ENCODE data around the gene CCND1.

Gene CCND1

DNA sequence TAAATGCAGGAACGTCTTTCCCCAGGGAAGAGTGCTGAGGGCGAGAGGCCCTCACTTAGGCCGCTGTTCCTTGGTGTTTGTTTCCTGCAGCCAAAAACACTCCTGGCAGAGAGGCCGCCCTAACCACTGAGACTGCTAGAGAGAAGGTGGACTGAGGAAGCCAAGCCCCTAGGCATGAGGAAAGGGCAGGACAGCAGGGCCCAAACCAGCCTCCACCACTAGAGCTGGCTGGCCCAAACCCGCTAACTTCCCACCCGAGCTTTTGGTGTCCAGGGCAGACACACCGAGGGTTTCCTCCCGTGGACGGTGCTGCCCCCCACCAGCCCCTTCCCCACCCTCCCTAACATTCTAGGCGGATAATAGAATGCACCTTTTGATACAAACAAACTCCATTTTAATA, 56.9 kb downstream of the CCND1 start:
- peaks cover 20% of the 10 kb centered on the region for H3K4me1 ChIP-seq (ENCODE audit: insufficient read depth, low read length)
- no peak overlapping the region for H3K27ac ChIP-seq (ENCODE audit: low read depth, low read length)
- peaks cover 13% of the 10 kb centered on the region for H3K36me3 ChIP-seq (ENCODE audit: insufficient read depth, low read length)
- no peak overlapping the region for H3K9ac ChIP-seq (ENCODE audit: low read depth, low read length)
- no peaks in the 10 kb centered on the region for H3K9me3 ChIP-seq (ENCODE audit: insufficient read depth, low read depth, low read length)
- H3K4me3 ChIP-seq (ENCODE audit: low read length): no peak overlapping the region
- peaks cover 22% of the 10 kb centered on the region; the same call in 1 of the 2 replicates for H3K27me3 ChIP-seq (ENCODE audit: insufficient read depth, low read length)
- WGBS: 91% methylated on average over 10 of the region's 10 CpGs

- Histone ChIP-seq H3K27ac (ENCODE audit: low read depth, low read length) (no peak overlapping the region), H3K9ac (ENCODE audit: low read depth, low read length) (no peak overlapping the region), H3K9me3 (ENCODE audit: insufficient read depth, low read depth, low read length) (no peaks in the 10 kb centered on the region), H3K4me1 (ENCODE audit: insufficient read depth, low read length) (peaks cover 20% of the 10 kb centered on the region), H3K4me3 (ENCODE audit: low read length) (no peak overlapping the region), H3K27me3 (ENCODE audit: insufficient read depth, low read length) (peaks cover 27% of the 10 kb centered on the region; the same call in 1 of the 2 replicates), H3K36me3 (ENCODE audit: insufficient read depth, low read length) (peaks cover 13% of the 10 kb centered on the region)
- WGBS: 87% methylated on average over 2 of the region's 2 CpGs
Observed at GRCh38 chr11:69698362-69698761, 57.4 kb downstream of the CCND1 start.

GRCh38 chr11:69699213-69699612, 58.3 kb downstream of the CCND1 start:
- Histone ChIP-seq H3K4me1 (ENCODE audit: insufficient read depth, low read length) (peaks cover 20% of the 10 kb centered on the region), H3K27ac (ENCODE audit: low read depth, low read length) (no peak overlapping the region), H3K9ac (ENCODE audit: low read depth, low read length) (no peak overlapping the region), H3K9me3 (ENCODE audit: insufficient read depth, low read depth, low read length) (no peaks in the 10 kb centered on the region), H3K27me3 (ENCODE audit: insufficient read depth, low read length) (peaks cover 34% of the 10 kb centered on the region), H3K36me3 (ENCODE audit: insufficient read depth, low read length) (peaks cover 13% of the 10 kb centered on the region), H3K4me3 (ENCODE audit: low read length) (no peak overlapping the region)
- 93% methylated on average over 13 of the region's 13 CpGs for WGBS

DNA sequence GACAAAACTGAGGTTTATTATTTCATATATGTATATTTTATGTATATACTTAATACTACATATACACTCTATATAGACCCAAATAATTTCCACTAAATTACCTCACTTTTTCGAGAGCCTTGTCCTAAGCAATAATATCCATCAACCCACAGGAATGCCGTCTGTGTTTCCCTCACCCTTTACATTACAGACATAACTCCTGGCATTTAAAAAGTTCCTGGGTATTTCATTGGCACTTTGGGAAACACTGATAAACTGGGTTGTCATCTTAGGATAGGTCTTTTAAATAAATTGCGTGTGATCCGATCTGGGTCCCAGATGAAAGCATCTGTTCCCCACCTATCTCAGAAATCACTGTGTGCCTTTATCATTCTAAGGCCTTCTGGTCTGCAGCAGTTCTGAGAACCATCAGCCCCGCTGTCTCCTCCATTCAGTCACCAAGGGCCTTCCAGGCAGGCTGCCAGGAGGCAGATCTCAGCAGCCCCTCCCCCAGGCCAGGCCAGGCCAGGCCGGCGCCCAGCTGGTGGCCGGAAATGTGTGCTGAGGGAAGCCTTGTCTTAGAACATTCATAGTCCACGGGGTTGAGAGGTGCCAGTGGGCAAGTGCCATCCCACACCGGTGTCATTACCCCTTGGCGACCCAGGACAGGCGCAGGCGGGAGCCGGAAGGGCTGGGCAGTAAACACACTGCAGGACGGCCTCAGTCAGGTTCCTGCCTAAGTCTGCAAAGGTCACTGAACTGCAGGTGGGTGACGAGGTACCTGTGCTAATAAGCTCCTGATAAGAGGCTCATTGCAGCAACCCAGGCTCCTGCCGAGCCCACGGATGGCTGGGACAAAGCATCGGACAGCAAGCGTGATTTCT, 59.6 kb downstream of the CCND1 start:
- Histone ChIP-seq H3K36me3 (ENCODE audit: insufficient read depth, low read length) (peaks cover 13% of the 10 kb centered on the region), H3K27me3 (ENCODE audit: insufficient read depth, low read length) (peaks cover 46% of the 10 kb centered on the region), H3K4me3 (ENCODE audit: low read length) (peak overlapping the region; percentile 35), H3K27ac (ENCODE audit: low read depth, low read length) (peak overlapping the region; percentile 87), H3K9ac (ENCODE audit: low read depth, low read length) (peak overlapping the region; percentile 42), H3K4me1 (ENCODE audit: insufficient read depth, low read length) (peaks cover 25% of the 10 kb centered on the region), H3K9me3 (ENCODE audit: insufficient read depth, low read depth, low read length) (no peaks in the 10 kb centered on the region)
- WGBS: 11% methylated on average over 20 of the region's 20 CpGs

DNA sequence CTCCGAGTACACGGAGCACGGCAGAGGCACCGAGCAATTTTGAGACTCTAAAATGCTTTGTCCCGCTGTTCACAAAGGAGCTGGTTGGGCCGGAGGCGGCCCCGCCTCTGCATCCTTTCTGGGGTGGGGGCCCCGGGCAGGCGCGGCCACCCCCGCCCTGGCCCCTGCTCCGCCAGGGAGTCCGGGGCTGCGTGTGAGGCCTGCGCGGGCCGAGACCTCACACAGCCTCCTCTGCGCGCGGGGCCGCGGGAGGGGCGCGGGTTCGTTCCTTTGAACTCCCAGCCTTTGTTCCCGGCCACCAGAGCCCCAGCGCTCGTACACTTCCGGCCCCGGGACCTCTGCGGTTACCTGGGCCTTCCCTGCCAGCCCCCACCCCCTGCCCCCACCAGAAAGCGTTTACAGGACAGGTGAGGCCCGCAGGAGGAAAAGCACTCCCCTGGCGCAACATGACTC, 61.3 kb downstream of the CCND1 start:
- WGBS: under 1% methylated on average over 35 of the region's 35 CpGs
- Histone ChIP-seq H3K27ac (ENCODE audit: low read depth, low read length) (peak overlapping the region; percentile 93), H3K36me3 (ENCODE audit: insufficient read depth, low read length) (peaks cover 13% of the 10 kb centered on the region), H3K4me3 (ENCODE audit: low read length) (peak overlapping the region; percentile 63), H3K9me3 (ENCODE audit: insufficient read depth, low read depth, low read length) (no peaks in the 10 kb centered on the region), H3K27me3 (ENCODE audit: insufficient read depth, low read length) (peaks cover 58% of the 10 kb centered on the region), H3K4me1 (ENCODE audit: insufficient read depth, low read length) (peaks cover 39% of the 10 kb centered on the region), H3K9ac (ENCODE audit: low read depth, low read length) (peak overlapping the region; percentile 73)

DNA sequence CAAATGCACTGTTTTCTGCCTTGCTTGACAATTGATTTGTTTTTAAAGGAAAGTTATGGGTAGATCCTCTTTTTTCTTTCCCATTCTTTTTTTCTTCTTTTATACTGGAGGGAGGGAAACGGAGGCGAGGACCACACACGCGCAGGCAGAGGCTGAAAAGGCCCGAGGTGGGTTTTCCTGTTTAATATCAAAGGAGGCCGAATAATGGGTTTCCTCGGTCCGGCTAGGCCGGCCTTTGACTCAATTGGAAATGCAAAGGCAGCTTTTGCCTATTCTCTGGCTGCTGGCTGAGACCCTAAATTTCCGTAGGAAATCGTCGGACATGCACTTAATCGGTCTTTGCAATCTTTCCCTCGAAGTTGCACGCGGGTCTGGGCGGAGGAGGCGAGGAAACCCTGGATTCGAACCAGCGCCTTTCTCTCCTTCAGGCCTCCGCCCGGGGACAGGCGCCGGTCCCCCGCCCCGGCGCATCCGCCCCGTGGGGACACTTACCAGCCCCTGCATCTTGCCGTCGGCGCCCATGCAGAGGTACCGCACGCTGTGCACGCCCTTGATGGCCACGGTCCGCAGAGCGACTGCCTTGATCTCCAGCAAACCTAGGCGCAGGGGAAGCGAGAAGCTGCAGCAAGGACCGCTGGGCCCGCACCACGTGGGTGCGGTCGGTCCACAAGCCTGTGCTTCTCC, 62.0 kb downstream of the CCND1 start:
- H3K27ac ChIP-seq (ENCODE audit: low read depth, low read length): peak overlapping the region; percentile 93
- H3K9ac ChIP-seq (ENCODE audit: low read depth, low read length): peak overlapping the region; percentile 73
- peaks cover 13% of the 10 kb centered on the region for H3K36me3 ChIP-seq (ENCODE audit: insufficient read depth, low read length)
- peak overlapping the region; percentile 63 for H3K4me3 ChIP-seq (ENCODE audit: low read length)
- H3K9me3 ChIP-seq (ENCODE audit: insufficient read depth, low read depth, low read length): no peaks in the 10 kb centered on the region
- WGBS: 1% methylated on average over 45 of the region's 45 CpGs
- peaks cover 39% of the 10 kb centered on the region for H3K4me1 ChIP-seq (ENCODE audit: insufficient read depth, low read length)
- H3K27me3 ChIP-seq (ENCODE audit: insufficient read depth, low read length): peaks cover 58% of the 10 kb centered on the region

- H3K36me3 ChIP-seq (ENCODE audit: insufficient read depth, low read length): peaks cover 11% of the 10 kb centered on the region
- peak overlapping the region; percentile 73 for H3K9ac ChIP-seq (ENCODE audit: low read depth, low read length)
- H3K27me3 ChIP-seq (ENCODE audit: insufficient read depth, low read length): peaks cover 58% of the 10 kb centered on the region
- H3K9me3 ChIP-seq (ENCODE audit: insufficient read depth, low read depth, low read length): no peaks in the 10 kb centered on the region
- peak overlapping the region; percentile 63 for H3K4me3 ChIP-seq (ENCODE audit: low read length)
- under 1% methylated on average over 34 of the region's 34 CpGs for WGBS
- H3K27ac ChIP-seq (ENCODE audit: low read depth, low read length): peak overlapping the region; percentile 93
- peaks cover 39% of the 10 kb centered on the region for H3K4me1 ChIP-seq (ENCODE audit: insufficient read depth, low read length)
Observed at GRCh38 chr11:69703453-69703767, 62.5 kb downstream of the CCND1 start.

All from HUES64 (cell line).